Ovary (tissue), 9 donors: ENCODE measurements around the gene MPP7. TPM values are rescaled to one million over a fixed set of nuclear protein-coding genes. Genes with fewer than 3 reads are reported as not detected.

Source experiments
- DNase-seq, 5 donors: peaks; one replicate each; pipeline ENCODE4 v3.0.0-alpha.2; 2019 to 2020
- H3K27ac ChIP-seq, 2 donors: fragments of 200-600 bp; one replicate each; pipeline versions ENCODE4 v1.5.1 to v1.8.0; 2019 to 2022
- H3K27me3 ChIP-seq: fragments of 200-600 bp; one replicate; pipeline ENCODE4 v1.8.0; 2022
- H3K36me3 ChIP-seq: fragments of 200-600 bp; sonication (generic); one replicate; pipeline ENCODE4 v1.5.1; 2019
- H3K4me1 ChIP-seq: one replicate; pipeline ENCODE4 v1.8.1; 2013; ENCODE audit warnings: mild to moderate bottlenecking, moderate library complexity; ENCODE audit not compliant: insufficient read depth
- H3K4me3 ChIP-seq: fragments of 200-600 bp; sonication (generic); one replicate; pipeline ENCODE4 v1.5.1; 2017
- H3K9me3 ChIP-seq, 2 donors: fragments of 200-600 bp in 1 of 2; sonication (generic) in 1 of 2; one replicate each; pipeline versions ENCODE4 v1.5.1 to v1.8.1; 2013 to 2019; ENCODE audit warnings: mild to moderate bottlenecking in 1 of 2, moderate library complexity in 1 of 2
- EP300 ChIP-seq: sonication (generic); formaldehyde crosslinking; IDR thresholded peaks from one replicate; pipeline ENCODE4 v1.6.1; 2017; ENCODE audit warnings: antibody characterized with exemption
- POLR2A ChIP-seq: fragments of 450-650 bp; IDR thresholded peaks from one replicate; pipeline ENCODE4 v1.6.1; 2017; ENCODE audit warnings: antibody characterized with exemption, mild to moderate bottlenecking, moderate library complexity
- WGBS, 3 donors: extraction: QIAGEN DNeasy Blood & Tissue Kit in 1 of 3; methylation state at CpG; one replicate each; pipeline versions ENCODE4 v1.1.5 to v1.1.7; 2013 to 2017; 5-methylcytosine and 5-hydroxymethylcytosine counted together
- intact Hi-C, 4 donors: fragments of 100-400 bp; cut with DNase I; formaldehyde crosslinking; loops; one replicate each; pipeline versions ENCODE4 v1.11.0 to v1.15.1; 2022 to 2023
- microRNA-seq, 3 donors: library from miRNA; unstranded; fragments of <30 nt; microRNA quantifications; one replicate each; pipeline versions ENCODE4 to v1.2.0, GENCODE V29; 2019 to 2020
- polyA plus RNA-seq, 2 donors: library from polyadenylated mRNA; stranded (reverse); fragments of 200-250 nt in 1 of 2; fragments of 350-450 nt in 1 of 2; fragmentation: Illumina TruSeq in 1 of 2; extraction: RNeasy Lipid Tissue Mini Kit (QIAGEN cat#74804) in 1 of 2; gene quantifications; one replicate each; pipeline ENCODE4 v1.2.3, GENCODE V29; 2013 to 2014
- small RNA-seq: library from RNA; depleted of rRNA; stranded (forward); fragments of <200 nt; gene quantifications from one replicate; pipeline ENCODE3, GENCODE V24; 2016
- total RNA-seq, 7 donors: library from RNA; depleted of rRNA in 2 of 7; stranded (reverse); fragments of >200 nt in 2 of 7; fragmentation: NEBNext Ultra II Directional in 3 of 7; extraction: Animal tissue kit (Norgen Biotek cat#: 25700) in 3 of 7; gene quantifications; one replicate each; pipeline versions ENCODE4 v1.1.0 to v1.2.4, GENCODE V29; 2016 to 2023
- TF ChIP-seq, protein P1 (sequence below), 3 donors: fragments of 450-650 bp in 2 of 3; fragments of 200-600 bp in 1 of 3; IDR thresholded peaks; one replicate each; pipeline versions ENCODE4 v1.5.1 to v1.8.0; 2016 to 2022; ENCODE audit warnings: antibody characterized with exemption in 3 of 3, mild to moderate bottlenecking in 1 of 3
- donor health status: DM: no; HTN: no; CAD: no; lungs with moderate emphysema.
- donor health status: DM: no; HTN: no; CAD: no.
- donor health status: Bipolar disorder and iron deficiency.
- donor health status: DM: yes; HTN: yes; CAD: no.
- donor health status: DM: no; HTN: no; CAD: no.
- donor health status: DM: yes; HTN: yes; CAD: no.

MPP7 gene
- total and polyA plus RNA-seq, 9 donors, result 2.2 to 13.3 (median 7.5) TPM

DNA sequence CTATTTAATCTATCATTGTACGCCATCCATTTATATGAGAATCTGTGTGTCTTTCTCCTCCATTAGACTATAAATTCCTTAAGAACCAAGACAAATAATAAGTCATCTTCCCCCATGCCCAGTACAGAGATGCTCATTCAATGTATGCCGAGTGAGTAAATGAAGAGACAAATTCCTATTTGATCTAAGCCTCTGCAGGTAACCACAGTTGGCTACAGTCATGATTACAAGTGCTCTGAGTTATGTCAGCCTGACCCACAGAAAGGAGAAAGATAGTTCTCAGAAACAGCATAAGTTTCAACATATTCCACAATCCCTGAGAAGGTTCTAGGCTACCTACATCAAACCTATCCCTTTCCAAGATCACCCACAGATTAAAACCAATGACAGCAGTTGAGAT, 46.1 kb downstream of the MPP7 start:
- 43 to 95% (median 64%) methylated on average over 2 of the region's 2 CpGs for WGBS, 3 donors
- intact Hi-C loops, result no loop called here
- H3K4me3 ChIP-seq, result no peak overlapping the region
- no peaks in the 10 kb centered on the region for H3K4me1 ChIP-seq
- no peak for TF ChIP-seq POLR2A
- TF ChIP-seq EP300, result no peak
- TF ChIP-seq, protein P1, sequence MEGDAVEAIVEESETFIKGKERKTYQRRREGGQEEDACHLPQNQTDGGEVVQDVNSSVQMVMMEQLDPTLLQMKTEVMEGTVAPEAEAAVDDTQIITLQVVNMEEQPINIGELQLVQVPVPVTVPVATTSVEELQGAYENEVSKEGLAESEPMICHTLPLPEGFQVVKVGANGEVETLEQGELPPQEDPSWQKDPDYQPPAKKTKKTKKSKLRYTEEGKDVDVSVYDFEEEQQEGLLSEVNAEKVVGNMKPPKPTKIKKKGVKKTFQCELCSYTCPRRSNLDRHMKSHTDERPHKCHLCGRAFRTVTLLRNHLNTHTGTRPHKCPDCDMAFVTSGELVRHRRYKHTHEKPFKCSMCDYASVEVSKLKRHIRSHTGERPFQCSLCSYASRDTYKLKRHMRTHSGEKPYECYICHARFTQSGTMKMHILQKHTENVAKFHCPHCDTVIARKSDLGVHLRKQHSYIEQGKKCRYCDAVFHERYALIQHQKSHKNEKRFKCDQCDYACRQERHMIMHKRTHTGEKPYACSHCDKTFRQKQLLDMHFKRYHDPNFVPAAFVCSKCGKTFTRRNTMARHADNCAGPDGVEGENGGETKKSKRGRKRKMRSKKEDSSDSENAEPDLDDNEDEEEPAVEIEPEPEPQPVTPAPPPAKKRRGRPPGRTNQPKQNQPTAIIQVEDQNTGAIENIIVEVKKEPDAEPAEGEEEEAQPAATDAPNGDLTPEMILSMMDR (IDR thresholded peaks at IDR 0.05), result no peak
- no peaks in the 10 kb centered on the region for H3K9me3 ChIP-seq
- no peak overlapping the region for H3K27ac ChIP-seq
- H3K36me3 ChIP-seq, result no peaks in the 10 kb centered on the region
- H3K27me3 ChIP-seq, result no peaks in the 10 kb centered on the region
- no peak for DNase-seq

DNA sequence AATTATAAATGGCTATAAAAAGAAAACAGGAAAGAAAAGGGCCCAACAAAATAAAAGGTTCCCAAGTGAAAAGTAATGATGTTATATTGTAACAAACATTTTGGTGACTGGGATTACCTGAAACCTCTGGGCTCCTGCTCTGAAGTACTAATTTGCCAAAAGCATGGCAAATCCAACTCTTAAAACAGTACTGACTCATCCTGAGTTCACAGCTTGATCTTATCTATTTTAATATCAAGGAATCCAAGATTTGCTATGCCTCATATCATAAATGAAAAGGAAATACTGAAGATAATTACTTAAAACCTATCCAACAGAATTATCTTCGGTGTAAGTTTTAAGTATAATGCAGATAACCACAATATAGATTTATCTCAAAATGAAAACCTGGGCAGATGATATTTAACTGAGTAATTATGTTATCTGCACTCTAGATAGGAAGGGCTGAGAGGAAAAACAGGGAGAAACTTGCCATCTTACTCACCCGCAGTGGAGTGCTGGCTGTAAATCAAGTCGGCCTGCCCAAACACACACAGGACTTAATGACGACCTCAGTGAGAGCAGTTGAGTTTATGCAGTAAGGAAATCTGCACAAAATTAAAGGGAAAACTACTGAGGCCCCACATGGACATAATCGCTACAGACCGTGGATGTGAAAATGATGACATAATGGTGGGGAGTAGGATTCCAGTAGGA, 48.4 kb downstream of the MPP7 start:
- intact Hi-C loops, result loop anchor here (5.0 kb wide), 2 partner anchors 128 to 133 kb away; no protein-coding TSS in a partner anchor
- Histone ChIP-seq H3K27ac (no peak overlapping the region), H3K27me3 (no peaks in the 10 kb centered on the region), H3K4me1 (no peaks in the 10 kb centered on the region), H3K9me3 (no peaks in the 10 kb centered on the region), H3K36me3 (no peaks in the 10 kb centered on the region), H3K4me3 (no peak overlapping the region)
- DNase-seq, result no peak
- no peak for TF ChIP-seq POLR2A
- TF ChIP-seq, protein P1 (IDR thresholded peaks at IDR 0.05), result no peak
- TF ChIP-seq EP300, result no peak
- WGBS, 3 donors, result 21 to 40% (median 25%) methylated on average over 6 of the region's 6 CpGs

DNA sequence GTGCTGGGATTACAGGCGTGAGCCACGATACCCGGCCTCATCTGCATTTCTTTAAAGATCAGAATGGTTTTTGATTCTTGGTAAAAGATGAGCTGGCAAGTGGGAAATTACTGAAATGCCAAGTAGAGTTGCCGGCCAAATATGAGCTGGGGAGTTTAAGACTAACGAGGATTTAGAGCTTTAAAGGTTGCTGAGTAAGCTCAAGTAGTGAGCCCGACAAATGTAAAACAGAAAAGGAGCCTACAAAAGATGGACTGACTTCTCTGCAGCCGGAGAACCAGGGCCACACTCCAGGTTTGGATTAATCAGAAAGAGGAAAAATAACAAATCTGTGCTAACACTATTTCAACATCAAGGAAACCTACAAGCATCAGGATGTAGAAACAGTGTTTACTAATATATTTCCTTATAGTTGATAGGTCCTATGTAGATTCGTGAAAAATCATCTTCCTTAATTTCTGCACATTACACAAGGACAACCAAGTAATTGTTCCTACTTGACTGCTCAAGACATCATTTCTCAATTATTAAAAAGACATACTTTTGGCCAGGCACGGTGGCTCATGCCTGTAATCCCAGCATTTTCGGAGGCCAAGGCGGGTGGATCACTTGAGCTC, 49.6 kb downstream of the MPP7 start:
- no peak overlapping the region for H3K27ac ChIP-seq
- no peaks in the 10 kb centered on the region for H3K4me1 ChIP-seq
- DNase-seq, result no peak
- intact Hi-C loops, result loop anchor here (5.0 kb wide), 2 partner anchors 129 to 134 kb away; no protein-coding TSS in a partner anchor
- H3K27me3 ChIP-seq, result no peaks in the 10 kb centered on the region
- H3K4me3 ChIP-seq, result no peak overlapping the region
- H3K36me3 ChIP-seq, result no peaks in the 10 kb centered on the region
- TF ChIP-seq EP300 (no peak), POLR2A (no peak)
- TF ChIP-seq, protein P1 (IDR thresholded peaks at IDR 0.05), result no peak
- H3K9me3 ChIP-seq, result no peaks in the 10 kb centered on the region
- WGBS, 3 donors, result 79 to 88% (median 80%) methylated on average over 11 of the region's 11 CpGs

Small RNA genes within 50 kb of the gene (microRNA-seq; reads per million reads assigned to microRNA genes)
- gene MIR8086, result 0 reads per million in 3 donors

Small RNA genes within 50 kb of the gene (small RNA-seq; reads per million reads assigned to genes)
- not detected for gene MIR8086

Other genes starting within 250 kb of the MPP7 start
- 100 to 1,000 TPM in 5 of 7 donors, 10 to 100 TPM in 2; 74.6 to 124 (median 113) TPM for gene WAC, start 230.1 kb upstream of the MPP7 start, total RNA-seq
- 100 to 1,000 TPM in 1 of 2 donors, 10 to 100 TPM in 1; 60.5 to 164 TPM for gene WAC, start 230.1 kb upstream of the MPP7 start, polyA plus RNA-seq